ENCODE results near the gene MRRF. TPM values are rescaled to one million over a fixed set of nuclear protein-coding genes. Genes with fewer than 3 reads are reported as not detected.

The MRRF gene
- polyA plus RNA-seq, 1 donor (not counting 4 experiments of a cell fraction or from before 2014, with no cell fraction given), result 82.6 TPM

DNA sequence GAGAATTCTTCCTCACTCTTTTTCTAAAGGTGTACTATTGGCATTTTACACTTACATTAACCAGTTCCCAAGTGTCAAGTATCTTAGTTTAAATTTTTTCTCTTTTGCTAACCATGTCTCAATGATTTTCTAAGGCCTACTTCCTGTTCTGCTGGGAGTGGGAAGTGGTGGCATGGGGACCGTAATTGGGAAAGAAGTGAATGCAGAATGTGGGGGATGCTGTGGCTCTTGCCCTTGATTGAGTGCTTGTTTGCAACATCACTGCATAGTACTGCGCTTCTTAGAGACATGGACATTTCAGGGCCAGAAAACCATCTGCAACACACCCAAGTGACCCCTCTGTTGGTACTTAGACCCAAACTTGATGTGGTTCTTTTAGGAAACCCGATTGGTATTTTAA is 32.8 kb downstream of the MRRF start:
- Histone ChIP-seq H3K79me2 (ENCODE audit: control insufficient read depth, insufficient read depth, low read length) (peaks cover 15% of the 10 kb centered on the region), H3K27ac (ENCODE audit: control insufficient read depth, insufficient read depth, low read length) (no peak overlapping the region), H4K20me1 (ENCODE audit: control insufficient read depth, extremely low read depth, insufficient read depth, low read length) (peaks cover 4% of the 10 kb centered on the region), H3K9me3 (ENCODE audit: control insufficient read depth, low read depth, low read length) (no peaks in the 10 kb centered on the region), H3K9me1 (ENCODE audit: control insufficient read depth, extremely low read depth, insufficient read depth, low read length) (no peaks in the 10 kb centered on the region), H3K4me2 (ENCODE audit: control insufficient read depth, extremely low read depth, insufficient read depth, low read depth, low read length) (no peak overlapping the region), H3K9ac (ENCODE audit: control insufficient read depth, extremely low read depth, insufficient read depth, low read length) (no peak overlapping the region), H2AFZ (ENCODE audit: control insufficient read depth, low read length) (no peak overlapping the region), H3K36me3 (ENCODE audit: control insufficient read depth in 2 of 2, extremely low read depth in 1 of 2, insufficient read depth in 2 of 2, low read length in 2 of 2) (peaks cover 10 to 25% of the 10 kb centered on the region in 2 experiments), H3K4me1 (ENCODE audit: control insufficient read depth, extremely low read depth, insufficient read depth, low read length) (no peaks in the 10 kb centered on the region), H3K4me3 (ENCODE audit: control insufficient read depth in 2 of 3, extremely low read depth in 1 of 3, insufficient read depth in 2 of 3, low read depth in 1 of 3, low read length in 3 of 3) (no peak overlapping the region), H3K27me3 (ENCODE audit: control insufficient read depth, extremely low read depth, insufficient read depth, low read length) (no peaks in the 10 kb centered on the region)
- no peak for TF ChIP-seq EZH2 (IDR thresholded peaks at IDR 0.05; ENCODE audit: low read length)
- TF ChIP-seq, protein P1, sequence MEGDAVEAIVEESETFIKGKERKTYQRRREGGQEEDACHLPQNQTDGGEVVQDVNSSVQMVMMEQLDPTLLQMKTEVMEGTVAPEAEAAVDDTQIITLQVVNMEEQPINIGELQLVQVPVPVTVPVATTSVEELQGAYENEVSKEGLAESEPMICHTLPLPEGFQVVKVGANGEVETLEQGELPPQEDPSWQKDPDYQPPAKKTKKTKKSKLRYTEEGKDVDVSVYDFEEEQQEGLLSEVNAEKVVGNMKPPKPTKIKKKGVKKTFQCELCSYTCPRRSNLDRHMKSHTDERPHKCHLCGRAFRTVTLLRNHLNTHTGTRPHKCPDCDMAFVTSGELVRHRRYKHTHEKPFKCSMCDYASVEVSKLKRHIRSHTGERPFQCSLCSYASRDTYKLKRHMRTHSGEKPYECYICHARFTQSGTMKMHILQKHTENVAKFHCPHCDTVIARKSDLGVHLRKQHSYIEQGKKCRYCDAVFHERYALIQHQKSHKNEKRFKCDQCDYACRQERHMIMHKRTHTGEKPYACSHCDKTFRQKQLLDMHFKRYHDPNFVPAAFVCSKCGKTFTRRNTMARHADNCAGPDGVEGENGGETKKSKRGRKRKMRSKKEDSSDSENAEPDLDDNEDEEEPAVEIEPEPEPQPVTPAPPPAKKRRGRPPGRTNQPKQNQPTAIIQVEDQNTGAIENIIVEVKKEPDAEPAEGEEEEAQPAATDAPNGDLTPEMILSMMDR (optimal IDR thresholded peaks at IDR 0.05 in 1 of 3, IDR thresholded peaks at IDR 0.05 in 1 of 3, conservative IDR thresholded peaks at IDR 0.05 in 1 of 3; ENCODE audit: extremely low read depth in 1 of 3, insufficient read depth in 2 of 3, low read length in 3 of 3), result no peak
- DNase-seq (ENCODE audit: low read depth, low spot score) (no peak), FAIRE-seq (no peak)
- dilution Hi-C loops (cut with MboI; ENCODE audit: extremely low pct_ligation_motif_present, low sequenced_read_pairs), result no loop called here

GRCh38 chr9:122302237-122303093 is 37.8 kb downstream of the MRRF start:
- H3K79me2 ChIP-seq (ENCODE audit: control insufficient read depth, insufficient read depth, low read length), result peaks cover 16% of the 10 kb centered on the region
- TF ChIP-seq EZH2 (IDR thresholded peaks at IDR 0.05; ENCODE audit: low read length), result no peak
- TF ChIP-seq, protein P1 (optimal IDR thresholded peaks at IDR 0.05 in 1 of 3, IDR thresholded peaks at IDR 0.05 in 1 of 3, conservative IDR thresholded peaks at IDR 0.05 in 1 of 3; ENCODE audit: extremely low read depth in 1 of 3, insufficient read depth in 2 of 3, low read length in 3 of 3), result no peak
- H3K36me3 ChIP-seq (ENCODE audit: control insufficient read depth in 2 of 2, extremely low read depth in 1 of 2, insufficient read depth in 2 of 2, low read length in 2 of 2), result peaks cover 7 to 21% of the 10 kb centered on the region in 2 experiments

More at GRCh38 chr9:122302237-122303093, 37.8 kb downstream of the MRRF start:
- Histone ChIP-seq H3K4me2 (ENCODE audit: control insufficient read depth, extremely low read depth, insufficient read depth, low read depth, low read length) (no peak overlapping the region), H3K27me3 (ENCODE audit: control insufficient read depth, extremely low read depth, insufficient read depth, low read length) (no peaks in the 10 kb centered on the region), H3K27ac (ENCODE audit: control insufficient read depth, insufficient read depth, low read length) (no peak overlapping the region), H3K9ac (ENCODE audit: control insufficient read depth, extremely low read depth, insufficient read depth, low read length) (no peak overlapping the region), H3K4me3 (ENCODE audit: control insufficient read depth in 2 of 3, extremely low read depth in 1 of 3, insufficient read depth in 2 of 3, low read depth in 1 of 3, low read length in 3 of 3) (no peak overlapping the region), H3K9me3 (ENCODE audit: control insufficient read depth, low read depth, low read length) (no peaks in the 10 kb centered on the region), H4K20me1 (ENCODE audit: control insufficient read depth, extremely low read depth, insufficient read depth, low read length) (peaks cover 4% of the 10 kb centered on the region), H2AFZ (ENCODE audit: control insufficient read depth, low read length) (no peak overlapping the region), H3K4me1 (ENCODE audit: control insufficient read depth, extremely low read depth, insufficient read depth, low read length) (no peaks in the 10 kb centered on the region), H3K9me1 (ENCODE audit: control insufficient read depth, extremely low read depth, insufficient read depth, low read length) (no peaks in the 10 kb centered on the region)
- DNase-seq (ENCODE audit: low read depth, low spot score) (no peak), FAIRE-seq (no peak)
- dilution Hi-C loops (cut with MboI; ENCODE audit: extremely low pct_ligation_motif_present, low sequenced_read_pairs), result no loop called here

All from keratinocyte (primary cell).